IMR-90 (cell line): ENCODE data around the gene NNAT. TPM values are rescaled to one million over a fixed set of nuclear protein-coding genes. Genes with fewer than 3 reads are reported as not detected.

Experiments used
- ATAC-seq: fragments of 200-7000 bp; cut with Tn5 transposase; 2 replicates; pipeline ENCODE4 v1.9.1; 2020; ENCODE audit warnings: low read depth, mild to moderate bottlenecking, moderate library complexity
- BruUV-seq: library from RNA; stranded (reverse); fragments of 400-500 nt; replicated peaks from 2 replicates; lab custom pipeline; 2021; lab: Mats Ljungman, UMichigan
- CTCF ChIA-PET: fragments of 300-600 bp; formaldehyde crosslinking; extraction: SDS; loops from one replicate; lab custom pipeline; 2021; ENCODE audit warnings: antibody characterized with exemption; lab: Yijun Ruan, JAX
- POLR2A ChIA-PET: fragments of 300-600 bp; sonication (Branson Sonifier 250); formaldehyde crosslinking; loops from one replicate; lab custom pipeline; 2022; ENCODE audit warnings: antibody characterized with exemption; ENCODE audit not compliant: unreplicated experiment; lab: Charles Lee
- DNase-seq: peaks from one replicate; pipeline ENCODE4 v3.0.0; 2013
- H2AFZ ChIP-seq: replicated peaks from 2 replicates; pipeline ENCODE3; 2013; ENCODE audit warnings: low read length, mild to moderate bottlenecking; ENCODE audit not compliant: poor library complexity
- H2AK5ac ChIP-seq: 2 replicates; pipeline ENCODE4 v1.6.1; 2013; ENCODE audit warnings: low read depth, low read length, inconsistent platforms
- H2AK9ac ChIP-seq: replicated peaks from 2 replicates; pipeline ENCODE3; 2013; ENCODE audit warnings: mild to moderate bottlenecking, low read depth, low read length, moderate library complexity; ENCODE audit not compliant: poor library complexity
- H2BK120ac ChIP-seq: 2 replicates; pipeline ENCODE4 v1.6.1; 2013; ENCODE audit warnings: low read depth, low read length, inconsistent platforms
- H2BK15ac ChIP-seq: 3 replicates; pipeline ENCODE4 v1.6.1; 2013; ENCODE audit warnings: low read depth, low read length, inconsistent platforms
- H2BK20ac ChIP-seq: 2 replicates; pipeline ENCODE4 v1.6.1; 2013; ENCODE audit warnings: low read depth, mild to moderate bottlenecking, inconsistent platforms, low read length, moderate library complexity
- H2BK5ac ChIP-seq: 2 replicates; pipeline ENCODE4 v1.6.1; 2013; ENCODE audit warnings: mild to moderate bottlenecking, low read depth, low read length, inconsistent platforms; ENCODE audit not compliant: poor library complexity, severe bottlenecking
- H3K14ac ChIP-seq: replicated peaks from 2 replicates; pipeline ENCODE4 v1.6.1; 2013; ENCODE audit warnings: low read depth, low read length, inconsistent platforms
- H3K18ac ChIP-seq: 2 replicates; pipeline ENCODE4 v1.6.1; 2013; ENCODE audit warnings: low read depth, low read length, control low read depth
- H3K23ac ChIP-seq: 2 replicates; pipeline ENCODE4 v1.6.1; 2013; ENCODE audit warnings: low read depth, low read length, inconsistent platforms
- H3K27ac ChIP-seq: 2 replicates; pipeline ENCODE4 v1.5.1; 2013; ENCODE audit warnings: mild to moderate bottlenecking, control low read depth, low read length; ENCODE audit not compliant: insufficient read depth
- H3K27me3 ChIP-seq: 2 replicates; pipeline ENCODE4 v1.6.1; 2013; ENCODE audit warnings: low read length; ENCODE audit not compliant: control insufficient read depth, insufficient read depth
- H3K36me3 ChIP-seq: 2 replicates; pipeline ENCODE4 v1.6.1; 2013; ENCODE audit warnings: low read length, mixed read lengths; ENCODE audit not compliant: control insufficient read depth, insufficient read depth
- H3K4ac ChIP-seq: 2 replicates; pipeline ENCODE4 v1.6.1; 2013; ENCODE audit warnings: low read depth, low read length, inconsistent platforms
- H3K4me1 ChIP-seq: 2 replicates; pipeline ENCODE4 v1.6.1; 2013; ENCODE audit warnings: low read length, mixed read lengths; ENCODE audit not compliant: control insufficient read depth, insufficient read depth
- H3K4me2 ChIP-seq: 2 replicates; pipeline ENCODE4 v1.6.1; 2013; ENCODE audit warnings: low read depth, mild to moderate bottlenecking, control low read depth, low read length, moderate library complexity
- H3K4me3 ChIP-seq: 2 replicates; pipeline ENCODE4 v1.5.1; 2013; ENCODE audit warnings: low read depth, mild to moderate bottlenecking, control low read depth, low read length, moderate library complexity; ENCODE audit not compliant: insufficient read depth
- H3K56ac ChIP-seq: 2 replicates; pipeline ENCODE4 v1.6.1; 2013; ENCODE audit warnings: low read length, inconsistent platforms; ENCODE audit not compliant: insufficient read depth; ENCODE audit errors: extremely low read depth
- H3K79me1 ChIP-seq, 2 experiments: 2 replicates each; pipeline ENCODE4 v1.6.1; 2013; ENCODE audit warnings: low read length in 2 of 2, inconsistent platforms in 1 of 2, low read depth in 1 of 2
- H3K9ac ChIP-seq: 2 replicates; pipeline ENCODE4 v1.6.1; 2013; ENCODE audit warnings: low read depth, low read length, control low read depth
- H3K9me1 ChIP-seq: 2 replicates; pipeline ENCODE4 v1.6.1; 2013; ENCODE audit warnings: low read length, inconsistent platforms; ENCODE audit not compliant: insufficient read depth
- H3K9me3 ChIP-seq: 2 replicates; pipeline ENCODE4 v1.6.1; 2013; ENCODE audit warnings: low read length; ENCODE audit not compliant: control insufficient read depth, insufficient read depth
- H4K20me1 ChIP-seq: 2 replicates; pipeline ENCODE4 v1.6.1; 2013; ENCODE audit warnings: low read length, inconsistent platforms; ENCODE audit not compliant: insufficient read depth
- H4K5ac ChIP-seq: 2 replicates; pipeline ENCODE4 v1.6.1; 2013; ENCODE audit warnings: mild to moderate bottlenecking, low read depth, low read length, control low read depth
- H4K8ac ChIP-seq, 2 experiments: 2 replicates each; pipeline ENCODE4 v1.6.1; 2013; ENCODE audit warnings: low read depth in 2 of 2, low read length in 2 of 2, control low read depth in 1 of 2, inconsistent platforms in 1 of 2
- H4K91ac ChIP-seq: 2 replicates; pipeline ENCODE4 v1.6.1; 2013; ENCODE audit warnings: low read depth, low read length, inconsistent platforms; ENCODE audit not compliant: insufficient read depth
- BHLHE40 ChIP-seq: fragments of 150-350 bp; IDR thresholded peaks from 2 replicates; pipeline ENCODE4 v1.6.1; 2016; ENCODE audit warnings: mild to moderate bottlenecking, low read depth, low read length
- CEBPB ChIP-seq: IDR thresholded peaks from 2 replicates; pipeline ENCODE4 v1.6.1; 2012; ENCODE audit warnings: low read depth, low read length, improper control_type of control experiment
- CHD1 ChIP-seq: IDR thresholded peaks from 2 replicates; pipeline ENCODE4 v1.6.1; 2012; ENCODE audit warnings: low read depth, low read length, improper control_type of control experiment
- CTCF ChIP-seq: conservative IDR thresholded peaks from 2 replicates; pipeline ENCODE4 v1.5.1; 2012; ENCODE audit warnings: mild to moderate bottlenecking, low read depth, low read length, improper control_type of control experiment
- ELK1 ChIP-seq: fragments of 150-350 bp; IDR thresholded peaks from 2 replicates; pipeline ENCODE4 v1.6.1; 2016; ENCODE audit warnings: low read depth, mild to moderate bottlenecking, low read length, moderate library complexity, borderline replicate concordance
- FOS ChIP-seq: fragments of 150-350 bp; IDR thresholded peaks from 2 replicates; pipeline ENCODE4 v1.6.1; 2016; ENCODE audit warnings: low read depth, low read length
- MAFK ChIP-seq: IDR thresholded peaks from 2 replicates; pipeline ENCODE4 v1.6.1; 2012; ENCODE audit warnings: low read depth, low read length, improper control_type of control experiment
- MAZ ChIP-seq: IDR thresholded peaks from 2 replicates; pipeline ENCODE4 v1.6.1; 2012; ENCODE audit warnings: low read depth, mild to moderate bottlenecking, low read length, improper control_type of control experiment, moderate library complexity, borderline replicate concordance
- MXI1 ChIP-seq: IDR thresholded peaks from 2 replicates; pipeline ENCODE4 v1.6.1; 2012; ENCODE audit warnings: low read depth, mild to moderate bottlenecking, low read length, moderate library complexity, borderline replicate concordance
- NFE2L2 ChIP-seq: fragments of 150-350 bp; IDR thresholded peaks from 2 replicates; pipeline ENCODE4 v1.6.1; 2016; ENCODE audit warnings: low read depth, mild to moderate bottlenecking, low read length
- POLR2A ChIP-seq: IDR thresholded peaks from 2 replicates; pipeline ENCODE4 v1.6.1; 2012; ENCODE audit warnings: mild to moderate bottlenecking, low read depth, low read length
- RAD21 ChIP-seq: IDR thresholded peaks from 2 replicates; pipeline ENCODE4 v1.6.1; 2012; ENCODE audit warnings: low read length, improper control_type of control experiment
- RCOR1 ChIP-seq: IDR thresholded peaks from 2 replicates; pipeline ENCODE4 v1.6.1; 2012; ENCODE audit warnings: mild to moderate bottlenecking, low read length, improper control_type of control experiment; ENCODE audit not compliant: insufficient replicate concordance
- RFX5 ChIP-seq: IDR thresholded peaks from 2 replicates; pipeline ENCODE4 v1.8.0; 2012; ENCODE audit warnings: low read depth, mild to moderate bottlenecking, low read length, moderate library complexity
- SMC3 ChIP-seq: fragments of 150-350 bp; IDR thresholded peaks from 2 replicates; pipeline ENCODE4 v1.6.1; 2016; ENCODE audit warnings: low read depth, mild to moderate bottlenecking, antibody characterized with exemption, low read length, moderate library complexity
- USF2 ChIP-seq: fragments of 150-350 bp; IDR thresholded peaks from 2 replicates; pipeline ENCODE4 v1.6.1; 2017; ENCODE audit warnings: mild to moderate bottlenecking, antibody characterized with exemption, low read length, low read depth
- WGBS, 2 experiments: methylation state at CpG; one replicate each; pipeline versions ENCODE4 v1.1.5 to v1.1.7; 2013; ENCODE audit warnings: missing lambda C conversion rate in 2 of 2; ENCODE audit not compliant: insufficient read length in 1 of 2; ENCODE audit errors: extremely low coverage in 2 of 2; 5-methylcytosine and 5-hydroxymethylcytosine counted together
- dilution Hi-C: fragments of 300-500 bp; cut with HindIII; formaldehyde crosslinking; loops from one replicate; pipeline ENCODE4 v1.14.3; 2018; ENCODE audit warnings: low sequenced_read_pairs; ENCODE audit not compliant: unreplicated experiment
- in situ Hi-C: fragments of 300-500 bp; cut with MboI; formaldehyde crosslinking; loops from 3 replicates; pipeline ENCODE4 v1.14.3; 2019; ENCODE audit warnings: low sequenced_read_pairs, inconsistent platforms, mixed read lengths
- intact Hi-C: fragments of 100-400 bp; cut with micrococcal nuclease; formaldehyde crosslinking; loops from 2 replicates; pipeline ENCODE4 v1.10.0; 2022
- polyA plus RNA-seq, 3 experiments: library from polyadenylated mRNA; depleted of rRNA; stranded (reverse); fragments of >200 nt; gene quantifications; 2 replicates each; pipeline ENCODE4 v1.2.3, GENCODE V29; 2012; ENCODE audit warnings: low replicate concordance in 1 of 3
- total RNA-seq: library from RNA; depleted of rRNA; stranded (reverse); fragments of >200 nt; gene quantifications from 2 replicates; pipeline ENCODE4 v1.2.3, GENCODE V29; 2012

The NNAT gene
- total and polyA plus RNA-seq, 2 of the 4 experiments (the other 2 are of a cell fraction): 2.0 to 6.5 TPM

- H3K27me3 ChIP-seq: peaks cover 40% of the 10 kb centered on the region
- no peak overlapping the region for H4K8ac ChIP-seq
- no peaks in the 10 kb centered on the region; the same call in 1 of the 2 replicates for H3K4me1 ChIP-seq
- no peak overlapping the region for H2BK120ac ChIP-seq
- H4K20me1 ChIP-seq: peaks cover 7% of the 10 kb centered on the region; the same call in 1 of the 2 replicates
- no peak for TF ChIP-seq MXI1
- no peak for TF ChIP-seq MAZ
- TF ChIP-seq BHLHE40: no peak
- TF ChIP-seq SMC3: no peak
- no peak for TF ChIP-seq ELK1
- TF ChIP-seq CHD1: no peak
- TF ChIP-seq USF2: no peak
- TF ChIP-seq MAFK: no peak
- no peak for TF ChIP-seq FOS
- TF ChIP-seq POLR2A: no peak
- TF ChIP-seq CEBPB: no peak
- no peak for TF ChIP-seq NFE2L2
- no peak for TF ChIP-seq RAD21
- no peak for TF ChIP-seq CTCF
- no peak for TF ChIP-seq RFX5
- TF ChIP-seq RCOR1: no peak
- H3K23ac ChIP-seq: no peak overlapping the region
- DNase-seq: no peak
- H3K36me3 ChIP-seq: no peaks in the 10 kb centered on the region
- WGBS, 2 experiments: no CpG with 5 or more reads among the region's 1 CpG
- POLR2A ChIA-PET: no interaction called here
- no peak overlapping the region for H2BK15ac ChIP-seq
- H3K4ac ChIP-seq: no peak overlapping the region
- H2AK9ac ChIP-seq: no peak overlapping the region
- no peak for ATAC-seq
- no peak overlapping the region for H3K4me3 ChIP-seq
- dilution Hi-C loops: no loop called here
- H3K9me3 ChIP-seq: no peaks in the 10 kb centered on the region
- no peak overlapping the region for H4K5ac ChIP-seq
- intact Hi-C loops: no loop called here
- H2BK20ac ChIP-seq: no peak overlapping the region
- H3K18ac ChIP-seq: no peak overlapping the region
- H2BK5ac ChIP-seq: no peak overlapping the region
- H4K91ac ChIP-seq: no peak overlapping the region
- H3K4me2 ChIP-seq: no peak overlapping the region
- CTCF ChIA-PET: no interaction called here
- no peak overlapping the region for H3K56ac ChIP-seq
- no peak overlapping the region for H3K27ac ChIP-seq
- H3K9ac ChIP-seq: no peak overlapping the region
- no TSS peak for BruUV-seq
- H2AK5ac ChIP-seq: no peak overlapping the region
- no peak overlapping the region for H2AFZ ChIP-seq
- H3K9me1 ChIP-seq: no peaks in the 10 kb centered on the region
- H3K14ac ChIP-seq: no peak overlapping the region
- in situ Hi-C loops: no loop called here
- H3K79me1 ChIP-seq: no peaks in the 10 kb centered on the region
These were observed 49.4 kb downstream of the NNAT start for GRCh38 chr20:37570419-37570818.
